Measurements from ENCODE around the gene BEST1.

GRCh38 chr11:61903845-61904244, 46.3 kb upstream of the BEST1 start:
- TF ChIP-seq CTCF (IDR thresholded peaks at IDR 0.05) (no peak), POLR2A (IDR thresholded peaks at IDR 0.05) (no peak), POLR2AphosphoS5 (IDR thresholded peaks at IDR 0.05) (no peak)
